HG03342 (cell line): Measurements from ENCODE around the gene FAM120B.

Experiments used
- ATAC-seq: cut with Tn5 transposase; IDR thresholded peaks from one replicate; pipeline ENCODE4 v1.9.1; 2021; ENCODE audit warnings: mild to moderate bottlenecking, moderate library complexity; ENCODE audit not compliant: unreplicated experiment

FAM120B gene

DNA sequence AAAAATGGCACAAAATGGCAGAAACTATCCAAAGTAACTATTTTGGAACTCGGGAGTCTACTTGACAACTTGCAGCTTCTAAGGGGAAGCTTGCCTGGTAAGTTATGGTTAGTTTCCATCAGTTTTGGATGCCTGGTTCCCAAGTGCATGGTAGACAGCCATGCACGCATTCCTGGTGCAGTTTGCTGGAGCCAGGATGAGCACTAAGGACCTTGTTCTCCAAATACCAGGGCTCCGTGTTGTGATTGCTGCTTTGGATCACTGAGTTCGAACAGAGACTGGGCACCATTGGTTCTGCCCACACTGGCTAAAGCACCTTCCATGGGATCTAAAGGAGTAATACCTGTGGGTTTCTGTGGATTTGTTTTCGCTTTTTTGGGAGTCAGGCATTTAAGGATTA, 103.7 kb downstream of the FAM120B start:
- ATAC-seq: no peak

DNA sequence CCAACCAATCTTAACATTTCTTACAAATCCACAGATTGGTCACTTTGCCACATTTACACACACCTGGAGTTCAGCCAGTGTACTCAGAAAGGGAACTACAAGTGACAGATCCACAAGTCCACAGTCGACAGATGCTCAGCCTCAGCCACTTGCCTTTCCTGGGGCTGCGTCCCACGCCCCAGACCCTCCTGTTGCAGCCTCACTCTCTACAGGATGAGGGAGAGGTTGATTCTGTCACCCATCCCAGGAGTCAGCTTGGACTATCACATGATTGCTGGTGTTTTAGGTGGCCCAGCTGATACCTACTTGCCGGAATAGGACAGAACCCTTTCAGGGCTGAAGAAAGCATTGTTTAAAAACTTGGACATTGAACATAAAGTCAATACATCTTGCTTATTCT, 108.8 kb downstream of the FAM120B start:
- no peak for ATAC-seq

DNA sequence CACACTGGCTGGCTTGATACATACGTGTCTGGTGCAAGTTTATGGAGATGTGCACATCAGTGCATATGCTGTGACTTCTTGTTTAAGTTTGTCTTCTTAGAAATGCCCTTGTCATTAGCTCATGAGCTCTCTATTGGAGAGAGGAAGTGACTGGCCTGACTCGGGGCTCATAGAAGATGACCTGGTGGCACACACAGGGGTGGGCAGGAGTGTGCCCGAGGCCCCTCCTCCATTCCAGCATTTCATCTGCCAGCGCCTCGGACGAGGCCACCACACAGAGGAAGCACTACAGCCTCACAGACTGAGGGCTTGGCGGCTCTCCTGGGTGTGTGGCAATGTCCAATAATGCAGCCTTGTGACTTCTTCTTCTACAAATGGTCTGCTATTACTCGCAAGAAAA, 109.7 kb downstream of the FAM120B start:
- ATAC-seq: no peak

DNA sequence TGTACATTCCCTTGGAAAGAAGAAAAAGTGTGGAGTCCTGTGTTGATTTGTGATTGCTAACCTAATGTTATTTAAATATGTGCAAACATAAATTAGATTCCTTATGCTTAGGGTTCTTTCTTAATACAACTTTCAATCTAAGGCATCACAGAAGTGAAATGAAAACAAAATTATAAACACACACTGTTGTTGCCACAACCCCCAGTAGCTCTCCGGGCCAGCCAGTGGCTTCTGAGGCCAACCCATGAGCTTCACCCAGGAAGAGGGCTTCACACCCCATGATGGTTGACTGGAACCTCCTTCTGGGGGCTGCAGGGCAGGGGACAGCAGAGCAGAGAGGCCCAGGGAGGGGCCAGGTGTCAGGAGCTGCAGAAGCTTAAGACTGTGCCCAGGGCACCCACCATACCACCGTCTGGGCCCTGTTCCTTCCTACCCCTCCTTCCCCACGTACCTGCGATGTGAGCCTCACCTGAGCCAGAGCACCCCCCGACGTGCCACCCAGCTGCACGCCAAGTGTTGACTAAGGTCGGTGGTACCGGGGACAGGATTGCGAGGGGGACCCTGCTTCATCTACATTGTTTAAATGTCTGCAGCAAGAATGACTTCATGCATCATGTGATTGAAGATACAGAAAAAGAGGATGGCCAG, 110.5 kb downstream of the FAM120B start:
- no peak for ATAC-seq

DNA sequence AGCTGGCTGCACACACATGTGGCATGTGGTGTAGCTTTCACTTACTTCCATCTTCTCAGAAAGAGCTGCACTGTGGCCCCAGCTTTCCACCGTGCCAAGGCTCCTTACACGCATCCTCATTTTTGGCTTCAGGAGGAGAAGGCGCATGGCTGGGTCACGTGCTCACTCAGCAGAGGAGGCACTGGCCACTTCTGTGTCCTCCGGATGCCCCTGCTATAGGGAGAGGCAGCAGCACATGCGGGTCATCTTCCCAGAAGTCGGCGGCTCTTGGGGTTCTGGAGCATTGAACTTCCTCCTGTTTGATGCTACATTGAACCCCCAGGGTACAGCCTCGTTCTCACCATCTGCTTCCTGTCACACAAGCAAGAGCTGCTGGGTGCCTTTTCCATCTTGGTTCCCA, 111.3 kb downstream of the FAM120B start:
- ATAC-seq: no peak

DNA sequence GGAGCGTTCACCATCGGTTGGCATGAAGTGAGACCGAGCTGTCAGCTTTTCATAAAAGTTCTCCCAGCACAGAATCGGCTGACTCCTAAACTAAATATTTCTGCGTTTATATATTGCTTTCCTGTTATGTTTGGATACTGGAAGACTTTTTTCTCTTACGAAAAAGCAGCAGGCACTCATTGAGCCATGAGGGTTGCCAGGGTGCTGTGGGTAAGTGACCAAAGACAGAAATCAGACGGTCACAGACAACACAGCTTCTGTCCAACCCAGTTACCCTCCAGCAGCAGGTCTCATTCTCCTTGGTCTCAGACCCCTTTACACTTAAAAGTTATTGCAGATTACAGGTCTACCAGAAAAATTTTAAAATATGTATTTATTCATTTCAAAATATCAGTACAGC, 113.7 kb downstream of the FAM120B start:
- no peak for ATAC-seq

DNA sequence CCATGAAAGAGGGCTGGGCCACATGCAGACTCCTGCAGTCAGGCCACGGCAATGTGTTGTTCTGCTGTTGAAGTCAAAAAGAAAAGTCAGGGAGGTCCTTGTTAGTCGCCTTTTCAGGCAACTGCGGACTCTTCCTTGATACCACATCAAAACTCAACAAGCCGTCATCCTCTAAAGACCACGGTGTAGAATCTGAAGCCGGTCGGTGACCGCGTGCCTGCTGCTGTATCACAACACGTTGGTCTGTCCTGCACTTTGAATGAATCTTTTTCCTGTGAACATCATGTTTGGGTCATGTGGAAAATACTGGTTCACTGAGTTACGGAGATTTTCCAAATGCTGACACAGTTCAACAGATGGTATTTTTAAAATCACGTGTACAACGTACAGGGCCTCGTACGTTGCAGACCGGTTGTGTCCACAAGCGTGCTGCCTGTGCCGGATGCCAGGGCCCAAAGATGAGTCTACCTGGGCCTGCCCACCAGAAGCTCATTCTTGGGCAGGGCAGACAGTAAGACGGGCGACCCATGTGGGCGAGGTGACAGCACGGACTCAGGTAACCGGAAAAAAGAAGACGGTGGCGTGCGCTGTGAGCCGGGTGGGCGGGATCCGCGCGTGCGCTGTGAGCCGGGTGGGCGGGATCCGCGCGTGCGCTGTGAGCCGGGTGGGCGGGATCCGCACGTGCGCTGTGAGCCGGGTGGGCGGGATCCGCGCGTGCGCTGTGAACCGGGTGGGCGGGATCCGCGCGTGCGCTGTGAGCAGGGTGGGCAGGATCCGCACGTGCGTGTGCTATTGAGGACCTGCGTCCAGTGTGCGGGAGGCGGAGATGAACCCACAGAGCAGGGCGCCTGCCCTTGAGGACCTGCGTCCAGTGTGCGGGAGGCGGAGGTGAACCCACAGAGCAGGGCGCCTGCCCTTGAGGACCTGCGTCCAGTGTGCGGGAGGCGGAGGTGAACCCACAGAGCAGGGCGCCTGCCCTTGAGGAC, 114.5 kb downstream of the FAM120B start:
- no peak for ATAC-seq

DNA sequence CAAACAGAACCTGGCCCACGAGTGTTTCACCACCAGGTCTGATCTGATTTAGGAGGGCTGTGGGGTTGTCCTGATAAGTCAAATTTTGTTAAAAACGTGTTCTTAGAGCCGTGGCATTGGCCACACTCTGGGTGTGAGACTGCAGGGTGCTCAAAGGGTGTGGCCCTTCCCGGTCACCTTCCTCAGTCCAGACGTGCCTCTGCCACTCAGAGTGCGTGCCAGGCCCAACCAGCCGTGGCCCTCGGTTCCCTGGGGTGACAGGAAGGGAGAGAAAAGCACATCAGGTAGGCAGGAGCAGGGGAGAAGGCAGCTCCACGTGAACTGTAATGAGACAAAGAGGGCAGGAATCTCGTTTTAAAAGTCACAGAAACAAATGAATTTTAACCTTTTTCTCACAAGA, 115.4 kb downstream of the FAM120B start:
- ATAC-seq: no peak

DNA sequence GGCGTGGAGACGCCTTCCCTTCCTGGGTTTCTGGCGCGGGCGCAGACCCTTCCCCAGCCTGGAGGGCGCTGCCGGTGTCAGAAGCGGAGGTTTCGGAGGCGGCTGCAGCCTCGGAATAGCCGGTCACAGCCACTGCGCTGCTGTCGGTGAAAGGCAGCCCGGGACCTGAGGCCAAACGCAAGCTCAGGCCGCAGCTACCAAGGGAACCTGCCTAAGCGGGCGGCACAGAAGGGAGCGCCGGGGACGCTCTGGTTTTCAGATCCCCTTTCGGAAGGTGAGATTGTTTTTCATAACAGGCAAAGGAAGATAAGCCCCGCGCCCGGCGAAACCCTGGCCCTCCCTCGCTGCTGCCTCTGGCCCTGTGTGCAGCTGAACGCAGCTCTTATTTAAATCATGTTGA, 116.5 kb downstream of the FAM120B start:
- no peak for ATAC-seq

DNA sequence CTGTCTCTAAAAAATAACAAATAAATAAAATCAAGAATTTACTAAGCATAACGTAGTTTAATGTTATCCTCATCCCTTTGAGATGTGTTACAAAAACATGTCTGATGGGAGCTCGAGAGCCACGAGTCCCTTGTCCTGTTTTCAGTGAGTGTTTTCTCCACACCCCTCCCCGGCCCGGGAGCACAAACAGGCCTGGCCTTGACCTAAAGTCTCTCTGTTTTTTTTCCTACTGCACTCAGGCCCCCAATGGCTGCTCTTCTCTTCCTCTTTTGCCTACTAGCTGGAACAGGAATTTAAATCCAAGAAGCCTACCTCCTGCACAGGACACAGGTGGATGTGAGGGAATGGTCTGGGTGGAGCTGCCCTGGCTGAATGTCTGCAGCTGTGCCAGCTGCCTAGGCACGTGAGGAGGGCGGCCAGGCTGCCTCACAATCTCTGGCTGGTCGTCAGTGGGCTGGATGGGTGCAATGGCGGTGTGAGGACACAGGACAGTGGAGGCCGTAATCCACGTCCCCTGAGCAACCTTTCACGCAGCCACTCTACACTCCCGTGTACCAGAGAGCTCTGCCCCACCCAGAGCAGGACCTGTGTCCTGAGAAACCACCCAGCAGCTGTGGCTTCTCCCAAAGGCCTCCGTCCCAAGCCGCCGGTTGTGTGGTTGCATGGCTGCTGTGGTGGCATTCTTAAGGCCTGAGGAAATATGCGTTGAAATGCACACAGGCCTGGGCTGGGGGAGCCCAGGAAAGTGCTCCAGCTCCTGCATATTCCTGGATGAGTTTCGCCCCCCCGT, 117.5 kb downstream of the FAM120B start:
- ATAC-seq: no peak

DNA sequence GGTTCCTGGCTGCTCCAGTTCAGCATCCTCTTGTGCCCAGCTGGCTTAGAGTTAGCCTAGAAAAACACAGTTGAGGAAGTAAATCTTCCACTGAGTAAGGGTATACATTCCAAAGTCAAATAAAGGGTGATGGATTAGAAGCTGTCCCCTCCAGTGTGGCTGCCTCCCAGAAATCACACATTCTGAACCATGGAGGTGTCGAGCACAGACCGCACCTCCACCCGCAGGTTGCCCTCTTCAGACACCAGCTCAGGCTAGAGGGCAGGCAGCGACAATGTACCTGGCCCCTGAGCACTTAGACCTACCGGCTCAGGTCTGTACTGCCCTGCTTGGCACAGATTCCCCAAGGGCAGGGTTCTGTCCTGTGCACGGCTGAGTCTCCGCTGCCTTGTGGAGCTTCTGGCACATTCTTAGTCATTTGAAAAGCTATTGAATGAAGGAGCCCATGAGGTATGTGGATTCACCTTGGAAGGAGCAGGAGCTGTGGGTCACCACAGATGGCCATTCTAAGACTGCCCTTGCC, 118.1 kb downstream of the FAM120B start:
- no peak for ATAC-seq

DNA sequence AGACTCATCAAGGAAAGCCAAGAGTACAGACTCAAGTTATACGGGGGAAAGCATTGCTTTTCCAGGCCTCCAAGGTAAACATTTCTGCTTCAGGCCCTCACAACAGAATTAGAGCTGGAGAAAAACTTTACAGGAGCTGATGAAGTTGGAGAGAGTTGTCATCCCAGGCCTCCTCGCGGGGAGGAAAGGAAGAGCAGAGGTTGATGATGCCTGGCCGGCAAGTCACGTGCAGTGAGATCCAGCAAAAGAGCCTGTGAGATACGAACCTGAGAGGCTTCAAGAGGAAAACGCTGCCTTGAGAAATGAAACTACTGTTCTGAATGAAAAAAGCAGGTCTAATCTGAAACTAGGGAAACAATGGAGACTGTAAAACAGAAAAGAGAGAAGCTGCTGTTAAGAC, 122.9 kb downstream of the FAM120B start:
- no peak for ATAC-seq

DNA sequence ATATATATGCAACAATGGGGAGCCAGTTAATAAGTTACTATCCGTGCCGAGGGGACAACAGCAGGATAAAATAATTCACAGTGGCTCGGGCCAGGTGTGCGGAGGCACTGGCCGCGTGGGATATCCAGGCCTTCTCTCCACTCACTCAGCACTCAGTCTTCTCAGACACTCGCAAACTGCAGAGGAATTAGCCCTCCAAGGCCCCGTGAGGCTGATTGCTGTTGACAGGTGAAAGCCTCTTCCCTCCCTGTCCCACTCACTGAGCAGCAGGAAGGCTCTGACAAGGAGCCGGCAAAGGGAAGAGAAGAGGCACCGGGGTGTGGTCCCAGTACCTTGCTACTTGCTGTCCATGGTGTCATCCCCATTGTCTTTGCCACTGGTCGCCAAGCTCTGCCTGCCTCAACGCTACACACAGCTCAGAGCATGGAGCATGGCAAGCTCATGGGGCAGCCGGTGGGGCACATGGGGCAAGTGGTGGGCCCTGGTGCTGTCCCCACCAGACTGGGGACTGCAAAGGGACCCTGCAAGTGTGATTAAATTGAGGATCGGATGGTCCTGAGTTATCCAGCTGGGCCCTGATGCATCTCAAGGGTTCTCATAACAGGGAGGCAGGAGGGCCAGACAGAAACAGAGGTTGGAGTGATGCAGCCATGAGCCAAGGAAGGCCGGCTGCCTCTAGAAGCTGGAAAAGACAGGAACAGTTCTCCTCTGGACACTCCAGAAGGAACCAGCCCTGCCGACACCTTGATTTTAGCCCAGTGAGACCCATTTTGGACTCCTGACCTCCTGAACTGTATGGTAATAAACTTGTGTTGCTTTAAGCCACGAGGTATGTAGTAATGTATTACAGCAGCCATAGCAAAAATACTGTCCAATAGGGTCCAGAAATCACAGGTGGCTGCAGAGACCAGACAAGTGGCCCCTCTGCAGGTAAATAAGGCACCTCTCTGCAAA, 126.9 kb downstream of the FAM120B start:
- no peak for ATAC-seq

DNA sequence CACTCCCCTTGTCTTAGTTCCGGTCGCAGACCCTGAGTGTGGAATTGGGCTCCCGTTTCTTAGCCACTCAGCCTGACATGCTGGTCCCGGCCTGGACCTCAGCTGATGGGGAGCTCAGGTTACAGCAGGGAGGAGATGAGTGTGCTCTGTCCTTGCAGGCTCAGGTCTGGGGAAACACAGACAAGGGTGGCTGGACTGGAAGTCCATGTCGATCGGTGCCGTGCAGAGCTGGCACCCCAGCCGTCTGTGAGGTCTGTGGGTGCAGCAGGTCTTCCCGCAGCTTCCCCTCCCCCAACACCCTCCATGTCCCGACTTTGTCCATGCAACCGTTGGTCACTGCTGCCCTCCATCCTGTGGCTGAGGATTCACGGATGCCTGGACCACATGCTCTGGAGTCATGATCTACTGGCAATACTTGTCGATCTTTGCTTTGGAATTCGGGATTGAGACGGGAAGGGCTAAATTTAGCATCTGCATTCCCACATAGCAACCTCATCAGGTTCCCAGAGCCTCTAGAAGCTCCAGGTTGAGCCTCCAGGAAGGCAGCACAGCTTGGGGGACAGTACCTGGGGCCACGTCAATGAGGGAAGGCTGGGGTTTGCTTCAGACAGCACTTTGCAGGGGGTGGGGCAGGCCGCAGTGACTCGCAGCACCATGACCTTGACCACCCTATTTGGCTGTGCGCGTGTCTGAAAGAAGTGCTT, 127.7 kb downstream of the FAM120B start:
- no peak for ATAC-seq

DNA sequence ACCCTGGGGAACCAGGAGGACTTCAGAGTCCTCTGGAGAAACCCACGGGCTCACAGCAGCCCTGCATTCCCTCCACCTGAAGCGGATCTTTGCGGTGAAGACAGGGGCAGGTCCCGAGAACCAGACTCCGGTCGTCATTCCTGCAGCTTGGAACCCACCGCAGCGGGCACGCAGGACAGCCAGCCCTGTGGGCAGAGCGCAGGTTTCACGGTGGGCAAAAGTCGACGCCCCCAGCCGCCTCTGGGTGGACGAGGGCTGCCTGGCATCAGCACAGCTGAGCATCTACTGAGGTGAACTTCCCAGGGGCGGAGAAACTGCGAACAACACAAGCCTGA, 128.2 kb downstream of the FAM120B start:
- ATAC-seq: no peak

DNA sequence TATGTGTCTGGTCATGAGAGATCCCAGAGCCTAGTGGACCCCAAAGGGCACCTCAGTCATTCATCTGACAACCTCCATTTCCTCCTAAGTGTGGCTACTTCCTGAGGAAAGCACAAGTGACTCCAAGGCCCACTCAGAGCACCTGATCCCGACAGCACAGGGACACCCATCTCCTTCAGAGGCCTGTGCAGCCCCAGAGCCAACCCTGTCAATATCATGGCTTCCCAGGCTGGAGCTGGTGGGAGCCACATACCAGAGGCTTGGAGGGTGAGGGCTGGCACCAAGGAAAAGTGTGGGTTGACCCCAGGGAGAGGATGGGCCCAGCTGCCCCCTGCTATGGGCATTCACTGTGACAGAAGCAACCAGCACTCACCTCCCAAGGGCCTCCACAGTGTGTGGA, 129.2 kb downstream of the FAM120B start:
- ATAC-seq: no peak

DNA sequence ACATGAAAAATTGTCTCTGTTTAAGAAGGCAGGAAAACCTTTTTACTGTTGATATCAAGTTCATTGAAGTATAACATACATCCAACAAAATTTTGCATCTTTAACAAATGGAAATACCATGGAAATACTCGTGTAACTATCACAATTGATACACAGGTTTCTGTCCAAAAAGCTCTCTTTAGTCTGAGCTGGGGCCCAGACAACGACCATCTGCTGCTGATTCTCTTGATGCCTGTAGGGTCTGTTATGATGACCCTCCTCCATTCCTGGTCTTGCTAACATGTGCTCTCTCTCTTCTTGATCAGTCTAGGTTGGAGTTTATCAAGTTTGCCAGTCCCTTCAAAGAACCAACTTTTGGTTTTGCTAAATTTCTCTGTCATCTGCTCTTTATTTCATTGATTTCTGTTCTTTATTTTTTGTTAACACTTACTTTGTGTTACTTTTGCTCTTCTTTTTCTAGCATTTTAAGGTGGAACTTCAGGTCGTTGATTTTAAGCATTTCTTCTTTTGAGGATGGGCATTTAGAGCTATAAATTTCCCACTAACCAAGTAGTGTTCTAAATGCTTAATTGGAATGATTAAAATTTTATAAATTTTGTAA, 129.8 kb downstream of the FAM120B start:
- ATAC-seq: no peak

DNA sequence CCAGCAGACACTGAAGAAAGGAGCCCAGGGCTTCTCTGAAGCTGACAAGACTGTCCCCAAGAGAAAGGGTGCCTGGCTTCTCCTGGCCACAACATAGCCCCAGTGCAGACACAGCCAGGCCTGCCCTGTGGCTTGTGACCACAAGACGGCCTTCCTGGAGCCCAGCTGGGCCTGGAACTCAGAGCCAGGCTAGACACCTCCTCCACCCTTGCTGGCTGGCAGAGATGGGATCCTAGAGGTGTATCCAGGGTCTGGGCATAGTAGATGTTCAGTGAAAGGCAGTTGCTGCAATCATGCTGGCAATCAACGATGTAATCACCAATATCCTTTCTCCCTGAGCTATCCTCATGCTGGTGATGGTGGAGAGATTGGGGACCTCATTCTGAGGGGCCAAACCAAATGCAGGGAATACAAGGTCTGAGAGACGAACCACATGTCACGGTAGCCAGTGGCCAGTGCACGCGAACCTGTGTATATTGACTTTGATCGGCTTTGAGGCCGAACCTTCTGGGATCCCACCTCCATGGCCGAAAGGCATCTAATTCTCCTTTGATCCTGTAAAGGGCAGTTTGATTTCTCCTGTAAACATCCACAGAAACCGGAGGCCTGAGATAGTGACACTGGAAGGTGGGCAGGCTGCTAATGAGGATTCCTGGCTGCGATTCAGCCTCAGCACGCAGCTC, 131.3 kb downstream of the FAM120B start:
- ATAC-seq: no peak

DNA sequence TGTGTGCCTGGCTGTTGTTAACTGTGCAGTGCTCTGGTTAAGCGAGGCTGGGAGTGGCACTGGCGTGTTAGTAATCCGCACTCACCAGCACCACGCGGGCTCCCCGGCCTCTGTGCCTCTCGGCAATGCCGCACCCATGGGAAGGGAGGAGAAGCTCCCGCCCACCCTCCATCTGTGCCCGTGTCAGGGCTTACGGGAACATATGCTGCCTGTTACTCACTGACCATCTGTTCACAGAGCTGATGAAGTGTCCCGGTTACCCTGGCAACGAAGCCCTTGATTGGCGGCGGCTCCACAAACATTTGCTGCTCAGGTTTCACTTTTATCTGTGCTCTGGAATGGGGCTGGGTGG, 131.8 kb downstream of the FAM120B start:
- ATAC-seq: peak; percentile 98
